Left lung (tissue), 10 donors: Measurements from ENCODE around the gene PSMD12. TPM values are rescaled to one million over a fixed set of nuclear protein-coding genes. Genes with fewer than 3 reads are reported as not detected.
"Not testable (repeated sequence)": the region's sequence is repeated elsewhere in the genome, so short reads cannot be mapped to it uniquely, and the experiment has no call there.

ENCODE experiments used
- ATAC-seq: fragments of 200-7000 bp; cut with Tn5 transposase; one replicate; pipeline ENCODE4 v1.9.1; 2020; ENCODE audit warnings: moderate library complexity
- DNase-seq, 4 donors: peaks; one replicate each; pipeline ENCODE4 v3.0.0-alpha.2; 2013 to 2020
- H3K27ac ChIP-seq, 2 donors: fragments of 200-600 bp; sonication (generic) in 1 of 2; one replicate each; pipeline versions ENCODE4 v1.5.0 to v1.8.0; 2020 to 2021
- H3K27me3 ChIP-seq, 2 donors: fragments of 200-600 bp; sonication (generic) in 1 of 2; one replicate each; pipeline versions ENCODE4 v1.5.0 to v1.8.0; 2020 to 2021
- H3K36me3 ChIP-seq, 2 donors: fragments of 200-600 bp; sonication (generic) in 1 of 2; one replicate each; pipeline versions ENCODE4 v1.5.0 to v1.8.0; 2020 to 2021
- H3K4me1 ChIP-seq, 2 donors: fragments of 200-600 bp; one replicate each; pipeline ENCODE4 v1.8.0; 2021
- H3K4me3 ChIP-seq, 2 donors: fragments of 200-600 bp; sonication (generic) in 1 of 2; one replicate each; pipeline versions ENCODE4 v1.5.0 to v1.8.0; 2020 to 2021; ENCODE audit warnings: mild to moderate bottlenecking in 1 of 2
- H3K9me3 ChIP-seq, 2 donors: fragments of 200-600 bp; sonication (generic) in 1 of 2; one replicate each; pipeline versions ENCODE4 v1.5.0 to v1.8.0; 2020 to 2021
- CTCF ChIP-seq, 2 donors: fragments of 200-600 bp; sonication (generic) in 1 of 2; IDR thresholded peaks; one replicate each; pipeline versions ENCODE4 v1.5.0 to v1.8.0; 2021; ENCODE audit warnings: antibody characterized with exemption in 2 of 2
- intact Hi-C, 2 donors: fragments of 100-400 bp; cut with DNase I; formaldehyde crosslinking; loops; one replicate each; pipeline versions ENCODE4 v1.11.2 to v1.14.2; 2022
- polyA plus RNA-seq, 6 donors: library from polyadenylated mRNA; unstranded; fragments of 120-200 nt; gene quantifications; one replicate each; pipeline ENCODE4 v1.2.1, GENCODE V29; 2013; ENCODE audit not compliant: insufficient read length in 6 of 6
- total RNA-seq, 2 donors: library from RNA; stranded (reverse); fragmentation: NEBNext Ultra II Directional; extraction: Animal tissue kit (Norgen Biotek cat#: 25700); gene quantifications; one replicate each; pipeline ENCODE4 v1.2.1, GENCODE V29; 2021
- donor health status: DM: no; HTN: yes; CAD: no.
- donor health status: DM: no; HTN: no; CAD: no.

PSMD12 gene
- total and polyA plus RNA-seq, 8 donors = 40.0 to 56.6 (median 43.5) TPM

GRCh38 chr17:67322042-67322787, 44.2 kb downstream of the PSMD12 start:
- no peak for TF ChIP-seq CTCF (IDR thresholded peaks at IDR 0.05)
- no peak overlapping the region for H3K27ac ChIP-seq
- intact Hi-C loops = no loop called here
- DNase-seq (no peak), ATAC-seq (no peak)
- H3K9me3 ChIP-seq = no peaks in the 10 kb centered on the region
- H3K4me1 ChIP-seq = no peaks in the 10 kb centered on the region
- no peak overlapping the region for H3K4me3 ChIP-seq
- no peaks in the 10 kb centered on the region for H3K36me3 ChIP-seq
- H3K27me3 ChIP-seq = no peaks in the 10 kb centered on the region

- H3K4me3 ChIP-seq, H3K27me3 ChIP-seq, H3K27ac ChIP-seq, H3K4me1 ChIP-seq, intact Hi-C loops, H3K36me3 ChIP-seq, H3K9me3 ChIP-seq, ATAC-seq, DNase-seq: not testable (repeated sequence)
These were observed 44.9 kb downstream of the PSMD12 start for GRCh38 chr17:67321486-67321885.

- Histone ChIP-seq H3K27me3 (no peaks in the 10 kb centered on the region), H3K27ac (no peak overlapping the region), H3K4me1 (peaks cover 0 to 10% of the 10 kb centered on the region in 2 donors), H3K4me3 (no peak overlapping the region), H3K9me3 (no peaks in the 10 kb centered on the region), H3K36me3 (no peaks in the 10 kb centered on the region)
- no peak for TF ChIP-seq CTCF (IDR thresholded peaks at IDR 0.05)
- DNase-seq (no peak), ATAC-seq (no peak)
- intact Hi-C loops = no loop called here
These were observed 49.6 kb downstream of the PSMD12 start for GRCh38 chr17:67316781-67317180.

GRCh38 chr17:67315865-67316264, 50.5 kb downstream of the PSMD12 start:
- DNase-seq = no peak

GRCh38 chr17:67312265-67312664, 54.1 kb downstream of the PSMD12 start:
- ATAC-seq (peak; percentile 59), DNase-seq (peak in 1 of 4 donors; percentile 10)
- Histone ChIP-seq H3K27ac (peak overlapping the region in 1 of 2 donors; percentile 41), H3K27me3 (no peaks in the 10 kb centered on the region), H3K4me1 (peaks cover 0 to 16% of the 10 kb centered on the region in 2 donors), H3K4me3 (no peak overlapping the region), H3K36me3 (no peaks in the 10 kb centered on the region), H3K9me3 (no peaks in the 10 kb centered on the region)
- no peak for TF ChIP-seq CTCF (IDR thresholded peaks at IDR 0.05)
- intact Hi-C loops = no loop called here

More at GRCh38 chr17:67315865-67316264, 50.5 kb downstream of the PSMD12 start:
- Histone ChIP-seq H3K36me3 (no peaks in the 10 kb centered on the region), H3K27me3 (no peaks in the 10 kb centered on the region), H3K4me3 (no peak overlapping the region), H3K4me1 (peaks cover 0 to 16% of the 10 kb centered on the region in 2 donors), H3K27ac (no peak overlapping the region), H3K9me3 (no peaks in the 10 kb centered on the region)
- no peak for ATAC-seq
- intact Hi-C loops = no loop called here
- TF ChIP-seq CTCF (IDR thresholded peaks at IDR 0.05) = no peak
